Small intestine (tissue), 7 donors: ENCODE data around the gene CHID1. TPM values are rescaled to one million over a fixed set of nuclear protein-coding genes. Genes with fewer than 3 reads are reported as not detected.

ENCODE experiments used
- DNase-seq, 2 donors: peaks; one replicate each; pipeline versions ENCODE4 v3.0.0 to v3.0.0-alpha.2; 2013
- FAIRE-seq: peaks from 2 replicates; lab custom pipeline; 2012; peaks lifted over from hg19 to GRCh38; lab: Jason Lieb, UNC
- H3K27ac ChIP-seq, 3 donors: one replicate each; pipeline ENCODE4 v1.5.1; 2013; ENCODE audit warnings: low read length in 2 of 3, mild to moderate bottlenecking in 2 of 3, control low read depth in 1 of 3, inconsistent platforms in 1 of 3, low read depth in 1 of 3, moderate library complexity in 1 of 3
- H3K27me3 ChIP-seq, 3 donors: one replicate each; pipeline ENCODE4 v1.6.1; 2013; ENCODE audit warnings: low read length in 3 of 3, inconsistent platforms in 1 of 3; ENCODE audit not compliant: control insufficient read depth in 3 of 3, insufficient read depth in 3 of 3
- H3K36me3 ChIP-seq, 3 donors: one replicate each; pipeline ENCODE4 v1.6.1; 2013; ENCODE audit warnings: low read length in 3 of 3, inconsistent platforms in 1 of 3, low read depth in 1 of 3, mild to moderate bottlenecking in 1 of 3, moderate library complexity in 1 of 3; ENCODE audit not compliant: control insufficient read depth in 3 of 3, insufficient read depth in 2 of 3
- H3K4me1 ChIP-seq, 3 donors: one replicate each; pipeline ENCODE4 v1.6.1; 2013; ENCODE audit warnings: low read length in 2 of 3, inconsistent platforms in 1 of 3, low read depth in 1 of 3, mild to moderate bottlenecking in 1 of 3, moderate library complexity in 1 of 3; ENCODE audit not compliant: control insufficient read depth in 3 of 3, insufficient read depth in 2 of 3
- H3K4me3 ChIP-seq, 3 donors: one replicate each; pipeline ENCODE4 v1.5.1; 2013; ENCODE audit warnings: low read length in 3 of 3, control low read depth in 1 of 3, inconsistent platforms in 1 of 3, low read depth in 1 of 3, mild to moderate bottlenecking in 1 of 3, moderate library complexity in 1 of 3
- H3K9me3 ChIP-seq, 2 donors: one replicate each; pipeline ENCODE4 v1.6.1; 2013; ENCODE audit warnings: low read depth in 1 of 2, low read length in 1 of 2; ENCODE audit not compliant: control insufficient read depth in 2 of 2, insufficient read depth in 1 of 2
- WGBS, 3 donors: extraction: QIAGEN DNeasy Blood & Tissue Kit; methylation state at CpG; one replicate each; pipeline ENCODE4 v1.1.7; 2013; 5-methylcytosine and 5-hydroxymethylcytosine counted together
- polyA plus RNA-seq, 4 donors: library from polyadenylated mRNA; stranded (reverse) in 3 of 4; unstranded in 1 of 4; fragments of 200-250 nt in 3 of 4; fragments of 120-200 nt in 1 of 4; gene quantifications; one replicate each; pipeline versions ENCODE4 v1.2.1 to v1.2.3, GENCODE V29; 2013
- donor health status: healthy with polysubstance abuse.
- donor health status: control.
- donor health status: control.
- donor health status: Bipolar disorder and iron deficiency.
- donor health status: healthy.

CHID1 gene
- polyA plus RNA-seq, 4 donors, result 13.6 to 94.4 (median 42.1) TPM

DNA sequence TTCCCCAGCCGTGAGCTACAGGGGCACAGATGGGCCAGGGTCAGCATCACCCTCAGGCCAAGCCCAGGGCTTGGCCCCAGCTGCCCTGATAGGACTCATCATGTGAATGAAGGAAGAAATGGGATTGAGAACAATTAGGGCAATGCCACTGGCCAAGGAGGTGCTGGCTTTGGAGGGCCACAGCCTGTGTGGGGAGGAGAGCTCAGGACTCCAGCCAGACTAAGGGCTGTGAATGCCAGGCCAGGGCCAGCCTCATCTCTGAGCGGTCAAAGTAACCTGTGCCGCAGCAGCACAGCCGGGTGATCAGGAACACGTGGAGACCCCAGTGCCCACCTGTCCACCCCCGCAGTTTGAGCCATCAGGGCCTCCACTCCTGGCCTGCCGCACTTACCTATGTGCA, 10.1 kb downstream of the CHID1 start:
- Histone ChIP-seq H3K4me1 (no peaks in the 10 kb centered on the region), H3K9me3 (no peaks in the 10 kb centered on the region), H3K36me3 (peaks cover 10 to 78% (median 23%) of the 10 kb centered on the region in 3 donors), H3K27me3 (no peaks in the 10 kb centered on the region), H3K27ac (no peak overlapping the region), H3K4me3 (no peak overlapping the region)
- 88 to 99% (median 90%) methylated on average over 7 of the region's 7 CpGs for WGBS, 3 donors
- no peak for DNase-seq
- FAIRE-seq, result no peak

DNA sequence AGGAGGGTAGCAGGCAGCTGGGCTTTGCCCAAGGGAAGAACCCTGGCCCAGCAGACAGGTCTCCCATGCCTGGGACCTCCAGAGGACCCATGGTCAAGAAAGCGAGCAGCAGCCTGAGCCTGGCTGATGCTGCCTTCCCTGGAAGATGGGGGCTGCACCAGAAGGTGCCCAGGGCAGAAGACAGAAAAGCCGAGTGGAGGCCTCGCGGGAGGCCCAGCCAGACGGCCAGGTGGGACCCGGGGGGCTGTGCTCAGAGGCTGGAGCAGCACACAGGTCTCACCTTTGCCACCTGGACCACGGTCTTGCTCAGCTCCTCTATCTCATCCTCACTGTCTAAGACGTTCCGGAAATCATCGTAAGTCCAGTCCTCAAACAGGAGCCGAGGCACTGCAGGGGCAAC, 10.9 kb downstream of the CHID1 start:
- Histone ChIP-seq H3K27me3 (no peaks in the 10 kb centered on the region), H3K4me1 (no peaks in the 10 kb centered on the region), H3K9me3 (no peaks in the 10 kb centered on the region), H3K27ac (no peak overlapping the region), H3K36me3 (peaks cover 10 to 83% (median 23%) of the 10 kb centered on the region in 3 donors), H3K4me3 (no peak overlapping the region)
- WGBS, 3 donors, result 93 to 95% (median 95%) methylated on average over 9 to 11 of the region's 11 CpGs
- DNase-seq (no peak), FAIRE-seq (no peak)

DNA sequence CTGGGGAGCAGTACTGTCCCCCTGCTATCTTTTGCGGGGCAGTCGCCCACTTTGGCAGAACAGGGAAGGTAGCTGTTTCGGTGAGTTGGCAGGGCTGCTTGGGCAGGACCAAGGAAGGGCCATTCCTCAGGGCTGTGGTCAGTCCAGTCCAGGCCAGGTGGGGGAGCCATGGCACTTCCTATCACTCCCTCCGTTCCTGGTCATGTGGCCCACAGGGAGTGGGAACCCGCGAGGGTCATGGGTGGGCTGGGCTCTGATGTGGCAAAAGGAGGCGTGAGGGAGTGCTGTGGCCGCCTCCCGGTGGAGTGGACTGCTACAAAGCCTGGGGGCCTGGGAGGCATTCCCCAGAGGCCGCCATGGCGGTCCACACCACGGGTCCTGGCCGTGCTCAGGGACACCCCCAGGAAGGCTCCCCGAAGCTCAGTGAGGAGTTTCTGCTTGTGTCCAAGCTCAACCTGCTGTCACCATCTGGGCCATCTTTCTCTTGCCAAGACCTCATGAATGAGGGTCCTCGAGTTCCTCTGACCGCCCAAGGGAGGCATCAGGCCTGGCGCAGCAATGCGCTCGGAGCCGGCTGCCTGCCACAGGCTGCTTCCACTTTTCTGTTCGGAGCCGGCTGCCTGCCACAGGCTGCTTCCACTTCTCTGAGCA, 11.9 kb downstream of the CHID1 start:
- Histone ChIP-seq H3K27me3 (no peaks in the 10 kb centered on the region), H3K4me1 (no peaks in the 10 kb centered on the region), H3K9me3 (no peaks in the 10 kb centered on the region), H3K4me3 (no peak overlapping the region), H3K36me3 (peaks cover 6 to 79% (median 19%) of the 10 kb centered on the region in 3 donors), H3K27ac (no peak overlapping the region)
- WGBS, 3 donors, result 88 to 94% (median 89%) methylated on average over 22 of the region's 22 CpGs
- DNase-seq, result no peak
- FAIRE-seq, result no peak

DNA sequence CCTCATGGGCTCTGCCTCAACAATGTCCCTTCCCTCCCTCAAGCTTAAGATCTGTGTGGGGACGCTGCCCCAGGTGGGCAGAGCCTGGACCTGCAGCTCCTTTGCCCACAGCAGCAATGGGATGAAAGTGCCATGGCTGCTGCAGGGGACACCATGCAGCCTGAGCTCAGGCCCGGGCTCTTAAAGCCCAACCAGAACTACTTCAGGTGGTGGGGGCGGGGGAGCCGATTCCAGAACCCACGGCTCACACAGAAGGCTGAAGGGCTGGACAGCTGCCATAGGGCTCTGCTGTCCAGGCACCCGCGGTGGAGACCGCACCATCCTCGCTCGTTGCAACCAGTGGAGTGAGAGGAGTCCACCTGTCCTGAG, 12.5 kb downstream of the CHID1 start:
- no peak for DNase-seq
- no peak for FAIRE-seq
- Histone ChIP-seq H3K36me3 (peaks cover 6 to 79% (median 19%) of the 10 kb centered on the region in 3 donors), H3K27ac (no peak overlapping the region), H3K4me1 (no peaks in the 10 kb centered on the region), H3K4me3 (no peak overlapping the region), H3K27me3 (no peaks in the 10 kb centered on the region), H3K9me3 (no peaks in the 10 kb centered on the region)
- 76 to 87% (median 77%) methylated on average over 10 of the region's 10 CpGs for WGBS, 3 donors

DNA sequence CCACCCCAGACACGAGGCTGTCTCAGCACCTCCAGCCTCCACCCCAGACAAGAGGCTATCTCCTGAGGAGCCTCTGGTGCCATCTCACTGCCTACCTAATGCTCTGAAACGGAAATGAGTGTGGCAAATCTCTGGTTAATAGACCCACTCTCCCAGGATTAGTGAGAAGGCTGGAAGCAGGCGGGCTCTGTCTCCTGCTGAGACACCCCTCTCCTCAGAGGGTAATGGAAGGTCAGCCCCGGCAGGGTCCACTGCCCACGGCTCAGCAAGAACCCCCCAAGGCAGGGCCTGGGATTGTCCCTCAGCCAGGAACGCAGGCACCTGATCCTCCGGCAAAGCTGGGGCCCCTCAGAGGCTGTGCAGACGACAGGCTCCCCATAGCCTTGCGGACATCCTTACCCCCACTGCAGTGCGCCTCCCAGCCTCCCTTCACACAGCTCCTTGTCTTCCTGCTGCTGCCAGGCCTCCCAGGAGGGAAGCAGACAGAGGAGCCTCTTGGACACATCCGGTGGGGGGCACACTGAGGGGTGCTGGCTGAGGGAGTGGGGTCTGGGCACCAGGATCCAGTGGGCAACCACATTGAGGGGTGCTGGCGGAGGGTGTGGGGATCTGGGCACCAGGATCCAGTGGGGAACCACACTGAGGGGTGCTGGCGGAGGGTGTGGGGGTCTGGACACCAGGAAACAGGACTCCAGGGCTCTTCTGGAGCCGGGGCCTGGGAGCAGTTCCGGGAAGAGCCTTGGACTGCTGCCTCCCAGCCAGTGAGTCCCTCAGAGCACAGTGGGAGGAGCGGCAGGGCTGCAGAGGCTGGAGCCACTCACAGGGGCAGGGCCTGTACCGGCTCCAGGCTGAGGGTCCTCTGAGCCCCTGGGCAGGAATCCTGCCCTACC, 13.1 kb downstream of the CHID1 start:
- FAIRE-seq (no peak), DNase-seq (no peak)
- no peaks in the 10 kb centered on the region for H3K27me3 ChIP-seq
- H3K4me1 ChIP-seq, result no peaks in the 10 kb centered on the region
- H3K4me3 ChIP-seq, result no peak overlapping the region
- peaks cover 4 to 79% (median 17%) of the 10 kb centered on the region in 3 donors for H3K36me3 ChIP-seq
- WGBS, 3 donors, result 81 to 92% (median 87%) methylated on average over 17 of the region's 17 CpGs
- H3K9me3 ChIP-seq, result no peaks in the 10 kb centered on the region
- H3K27ac ChIP-seq, result no peak overlapping the region

DNA sequence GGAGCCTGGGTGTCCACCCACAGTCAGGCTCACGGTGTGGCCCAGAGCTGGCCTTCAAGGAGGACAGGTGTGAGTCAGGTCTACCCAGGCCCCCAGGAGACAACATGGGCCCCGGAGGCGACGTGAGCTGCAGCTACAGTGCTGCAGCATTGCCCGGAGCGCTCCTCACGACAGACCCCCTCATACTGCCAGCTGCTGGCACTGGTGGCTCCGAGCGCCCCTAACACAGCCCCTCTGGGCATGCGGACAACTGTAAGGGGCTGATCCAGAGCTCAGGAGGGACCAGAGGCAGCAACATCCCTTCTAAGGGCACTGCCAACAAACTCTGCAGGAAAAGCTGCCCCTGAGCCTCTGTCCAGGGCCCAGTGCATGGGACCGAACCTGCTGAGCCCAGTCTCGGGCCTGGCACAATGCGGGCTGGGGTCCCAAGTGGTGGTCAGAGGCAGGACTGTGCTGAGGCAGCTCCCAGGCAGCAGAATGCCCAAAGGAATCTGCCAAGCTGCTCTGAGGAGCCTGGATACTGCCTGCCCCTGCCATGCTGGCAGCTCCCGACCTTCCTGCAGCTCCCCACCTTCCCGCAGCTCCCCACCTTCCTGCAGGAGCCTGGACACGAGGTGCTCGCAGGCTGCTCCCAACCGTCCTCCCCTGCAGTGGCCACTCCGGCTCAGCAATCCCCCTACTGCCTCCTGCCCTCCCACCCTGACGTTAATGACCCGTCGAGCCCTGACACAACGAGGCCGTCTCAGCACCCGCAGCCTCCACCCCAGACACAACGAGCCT, 15.1 kb downstream of the CHID1 start:
- no peak for FAIRE-seq
- Histone ChIP-seq H3K27me3 (no peaks in the 10 kb centered on the region), H3K27ac (no peak overlapping the region), H3K4me1 (no peaks in the 10 kb centered on the region), H3K36me3 (peaks cover 4 to 74% (median 10%) of the 10 kb centered on the region in 3 donors), H3K4me3 (no peak overlapping the region), H3K9me3 (no peaks in the 10 kb centered on the region)
- DNase-seq, result no peak
- WGBS, 3 donors, result 87 to 88% (median 88%) methylated on average over 23 to 26 of the region's 26 CpGs

DNA sequence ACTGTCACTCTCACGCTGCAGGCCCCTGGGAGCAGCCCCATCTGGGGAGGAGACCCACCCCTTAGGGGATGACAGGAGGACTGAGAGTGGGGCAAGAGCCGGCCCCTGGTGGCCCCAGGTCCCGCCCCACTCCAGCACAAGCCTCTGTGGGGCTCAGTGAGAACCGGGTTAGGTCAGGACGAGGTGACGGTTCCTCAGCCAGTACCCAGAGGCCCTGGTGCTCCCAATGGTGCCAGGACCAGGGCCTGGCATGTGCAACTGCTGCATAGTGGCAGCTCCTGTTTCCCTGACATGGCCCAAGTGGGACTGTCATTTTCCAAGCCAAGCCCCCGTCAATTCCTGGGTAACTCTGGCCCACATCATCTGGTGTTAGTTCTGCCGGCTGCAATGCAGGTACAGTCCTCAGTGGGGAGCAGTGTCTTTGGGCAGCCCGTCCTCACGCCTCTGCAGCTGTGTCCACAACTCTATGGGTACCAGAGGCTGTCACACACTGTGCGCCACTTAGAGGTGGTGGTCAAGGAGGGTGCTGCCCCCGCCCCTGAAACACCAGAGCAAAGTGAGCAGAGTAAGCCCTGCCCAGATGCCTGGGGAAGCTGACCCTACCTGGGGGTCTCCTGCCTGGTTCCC, 15.9 kb downstream of the CHID1 start:
- no peaks in the 10 kb centered on the region for H3K27me3 ChIP-seq
- WGBS, 3 donors, result 88 to 90% (median 89%) methylated on average over 12 of the region's 12 CpGs
- DNase-seq (no peak), FAIRE-seq (no peak)
- no peak overlapping the region for H3K4me3 ChIP-seq
- no peaks in the 10 kb centered on the region for H3K4me1 ChIP-seq
- H3K27ac ChIP-seq, result no peak overlapping the region
- peaks cover 4 to 74% (median 6%) of the 10 kb centered on the region in 3 donors for H3K36me3 ChIP-seq
- no peaks in the 10 kb centered on the region for H3K9me3 ChIP-seq
